Esophagus muscularis mucosa (tissue), 4 donors: ENCODE measurements around the gene PLEKHH1.

ENCODE experiments used
- EP300 ChIP-seq: sonication (generic); formaldehyde crosslinking; IDR thresholded peaks from one replicate; pipeline ENCODE4 v1.6.1; 2017; ENCODE audit warnings: antibody characterized with exemption
- POLR2A ChIP-seq: fragments of 450-650 bp; IDR thresholded peaks from one replicate; pipeline ENCODE4 v1.6.1; 2017; ENCODE audit warnings: antibody characterized with exemption, moderate library complexity, mild to moderate bottlenecking, low read depth
- POLR2AphosphoS5 ChIP-seq, 2 donors: sonication (generic); formaldehyde crosslinking; IDR thresholded peaks; one replicate each; pipeline ENCODE4 v1.6.1; 2017; ENCODE audit warnings: antibody characterized with exemption in 2 of 2
- TF ChIP-seq, protein P1 (sequence below), 3 experiments: fragments of 200-600 bp in 2 of 3; fragments of 450-650 bp in 1 of 3; sonication (generic) in 2 of 3; IDR thresholded peaks; one replicate each; pipeline ENCODE4 v1.5.1; 2017 to 2019; ENCODE audit warnings: antibody characterized with exemption in 3 of 3, mild to moderate bottlenecking in 2 of 3, moderate library complexity in 1 of 3

DNA sequence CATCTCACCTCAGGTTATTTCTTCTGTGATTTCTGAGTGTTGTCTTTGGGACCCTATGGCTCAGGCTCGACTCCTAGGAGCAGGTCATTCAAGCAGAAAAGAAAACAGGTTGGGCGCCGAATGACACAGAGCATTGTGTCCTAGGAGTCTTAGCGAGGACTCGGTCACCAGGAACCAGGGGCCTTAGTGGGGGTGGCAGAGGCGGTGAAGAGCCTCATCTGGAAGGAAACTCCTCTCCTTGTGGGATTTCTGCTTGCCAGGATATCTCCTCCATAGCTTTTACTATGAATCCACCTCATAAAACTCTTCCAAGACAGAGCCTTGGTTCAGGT is 630 bp downstream of the PLEKHH1 start:
- TF ChIP-seq, protein P1, sequence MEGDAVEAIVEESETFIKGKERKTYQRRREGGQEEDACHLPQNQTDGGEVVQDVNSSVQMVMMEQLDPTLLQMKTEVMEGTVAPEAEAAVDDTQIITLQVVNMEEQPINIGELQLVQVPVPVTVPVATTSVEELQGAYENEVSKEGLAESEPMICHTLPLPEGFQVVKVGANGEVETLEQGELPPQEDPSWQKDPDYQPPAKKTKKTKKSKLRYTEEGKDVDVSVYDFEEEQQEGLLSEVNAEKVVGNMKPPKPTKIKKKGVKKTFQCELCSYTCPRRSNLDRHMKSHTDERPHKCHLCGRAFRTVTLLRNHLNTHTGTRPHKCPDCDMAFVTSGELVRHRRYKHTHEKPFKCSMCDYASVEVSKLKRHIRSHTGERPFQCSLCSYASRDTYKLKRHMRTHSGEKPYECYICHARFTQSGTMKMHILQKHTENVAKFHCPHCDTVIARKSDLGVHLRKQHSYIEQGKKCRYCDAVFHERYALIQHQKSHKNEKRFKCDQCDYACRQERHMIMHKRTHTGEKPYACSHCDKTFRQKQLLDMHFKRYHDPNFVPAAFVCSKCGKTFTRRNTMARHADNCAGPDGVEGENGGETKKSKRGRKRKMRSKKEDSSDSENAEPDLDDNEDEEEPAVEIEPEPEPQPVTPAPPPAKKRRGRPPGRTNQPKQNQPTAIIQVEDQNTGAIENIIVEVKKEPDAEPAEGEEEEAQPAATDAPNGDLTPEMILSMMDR (IDR thresholded peaks at IDR 0.05): no peak
- TF ChIP-seq POLR2A (no peak), EP300 (no peak), POLR2AphosphoS5 (IDR thresholded peaks at IDR 0.05) (no peak)
